NCI-H187 treated with DMSO at 0.1 percent for 48 hours (cell line): ENCODE data around the gene DCTN3.
A peak's percentile ranks its signal among the peaks of the same experiment; 100 is the strongest.
"Not testable (repeated sequence)": the region's sequence is repeated elsewhere in the genome, so short reads cannot be mapped to it uniquely, and the experiment has no call there.

Experiments
- DNase-seq: peaks from one replicate; lab custom pipeline; 2025; lab: John Stamatoyannopoulos, UW

The DCTN3 gene

DNA sequence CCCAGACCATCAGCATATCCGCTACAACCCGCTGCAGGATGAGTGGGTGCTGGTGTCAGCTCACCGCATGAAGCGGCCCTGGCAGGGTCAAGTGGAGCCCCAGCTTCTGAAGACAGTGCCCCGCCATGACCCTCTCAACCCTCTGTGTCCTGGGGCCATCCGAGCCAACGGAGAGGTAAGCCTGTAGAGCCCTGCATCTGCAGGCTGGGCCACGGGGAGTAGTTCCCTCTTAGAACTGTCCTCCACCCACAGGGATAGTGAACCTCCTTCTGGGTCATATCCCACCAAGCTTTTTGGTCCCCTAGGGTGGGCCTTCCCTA is 26.7 kb upstream of the DCTN3 start:
- DNase-seq, result no peak

DNA sequence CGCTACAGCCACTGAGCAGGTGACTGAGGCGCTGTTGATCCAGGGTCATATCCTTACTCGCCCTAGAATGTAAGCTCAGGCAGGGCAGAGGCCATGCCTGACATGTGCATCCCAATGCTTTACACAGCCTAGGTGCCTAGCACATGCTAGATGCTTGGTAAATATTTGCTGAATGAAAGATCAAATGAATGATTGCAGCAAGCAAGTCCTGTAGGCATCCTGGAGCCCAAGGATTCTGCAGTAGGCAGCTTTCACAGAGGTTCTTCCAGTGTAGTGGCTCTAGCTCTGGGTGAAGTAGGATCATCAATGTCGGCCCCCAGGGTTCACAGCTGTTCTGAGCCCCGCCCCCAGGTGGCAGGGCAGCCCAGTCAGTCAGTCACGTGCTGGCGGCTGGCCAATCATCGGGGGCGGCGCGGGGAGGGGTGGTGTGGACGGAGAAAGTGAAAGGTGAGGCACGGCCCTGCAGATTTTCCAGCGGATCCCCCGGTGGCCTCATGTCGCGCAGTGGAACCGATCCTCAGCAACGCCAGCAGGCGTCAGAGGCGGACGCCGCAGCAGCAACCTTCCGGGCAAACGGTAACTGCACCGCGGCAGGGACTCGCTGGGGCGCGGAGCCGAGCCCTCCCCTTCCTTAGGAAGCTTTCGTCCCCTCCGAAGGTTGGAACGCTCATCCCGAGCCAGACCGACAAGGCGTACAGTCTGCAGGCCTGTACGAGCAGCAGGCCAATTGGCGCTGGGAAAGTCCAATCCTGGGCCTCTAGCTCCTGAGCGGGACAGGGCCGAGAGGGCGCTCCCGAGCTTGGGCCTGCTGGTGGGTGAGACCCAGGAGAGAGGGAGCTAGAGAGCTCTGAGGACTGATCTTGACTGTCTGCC is 26.2 kb upstream of the DCTN3 start, which contains the start of gene GALT:
GALT (plus strand) TSS at position 465 of the 873 bp plus-strand sequence; CDS start at position 495, 30 bp downstream.
- DNase-seq, result peak; percentile 44

DNA sequence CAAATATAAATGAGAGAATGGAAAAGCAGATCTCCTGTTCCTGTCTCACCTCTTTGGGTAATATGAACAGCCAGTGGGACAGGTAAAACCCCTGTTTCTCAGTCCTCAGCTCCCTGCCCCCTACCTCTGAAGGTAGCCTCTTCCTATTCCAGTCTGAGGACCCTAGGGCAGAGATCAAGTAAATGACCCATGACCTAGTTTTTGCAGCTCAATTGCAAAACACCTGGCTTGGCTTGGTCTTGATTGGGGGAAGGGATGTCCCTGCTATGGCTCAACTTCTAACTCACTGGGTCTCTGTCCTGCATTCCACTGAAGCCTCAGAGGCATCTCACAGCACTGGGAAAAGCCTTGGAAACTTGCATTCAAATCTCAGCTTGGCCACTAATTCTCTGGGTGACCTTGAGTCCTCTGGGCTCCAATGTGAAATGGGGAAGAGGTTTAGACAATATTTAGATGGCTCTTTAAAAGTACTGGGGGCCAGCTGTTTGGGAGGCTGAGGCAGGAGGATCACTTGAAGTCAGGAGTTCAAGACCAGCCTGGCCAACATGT is 24.5 kb upstream of the DCTN3 start:
- no peak for DNase-seq

DNA sequence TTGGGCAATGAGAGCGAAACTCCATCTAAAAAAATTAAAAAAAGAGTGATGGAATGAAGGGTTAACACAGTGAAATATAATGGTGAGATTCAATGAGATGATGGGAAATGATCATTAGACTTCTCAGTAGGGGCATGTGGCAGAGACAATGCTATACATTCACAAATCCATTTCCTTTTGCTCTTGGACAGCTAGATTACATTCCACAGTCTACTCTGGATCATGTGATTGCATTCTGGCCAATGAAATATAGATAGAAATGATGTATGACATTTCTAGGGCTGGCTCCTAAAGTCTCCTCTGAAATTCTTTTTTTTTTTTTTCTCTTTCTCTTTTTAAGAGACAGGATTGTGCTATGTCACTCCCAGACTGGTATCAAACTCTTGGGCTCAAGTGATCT is 22.4 kb upstream of the DCTN3 start:
- no peak for DNase-seq

DNA sequence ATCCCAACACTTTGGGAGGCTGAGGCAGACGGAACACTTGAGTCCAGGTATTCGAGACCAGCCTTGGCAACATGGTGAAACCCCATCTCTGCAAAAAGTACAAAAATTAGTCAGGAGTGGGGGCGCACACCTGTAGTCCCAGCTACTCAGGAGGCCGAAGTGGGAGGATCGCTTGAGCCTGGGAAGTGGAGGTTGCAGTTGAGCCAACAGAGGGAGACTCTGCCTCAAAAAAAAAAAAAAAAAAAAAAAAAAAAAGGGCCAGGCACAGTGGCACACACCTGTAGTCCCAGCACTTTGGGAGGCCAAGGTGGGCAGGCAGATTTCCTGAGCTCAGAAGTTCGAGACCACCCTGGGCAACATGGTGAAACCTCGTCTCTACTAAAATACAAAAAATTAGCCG is 19.0 kb upstream of the DCTN3 start:
- not testable (repeated sequence) for DNase-seq

DNA sequence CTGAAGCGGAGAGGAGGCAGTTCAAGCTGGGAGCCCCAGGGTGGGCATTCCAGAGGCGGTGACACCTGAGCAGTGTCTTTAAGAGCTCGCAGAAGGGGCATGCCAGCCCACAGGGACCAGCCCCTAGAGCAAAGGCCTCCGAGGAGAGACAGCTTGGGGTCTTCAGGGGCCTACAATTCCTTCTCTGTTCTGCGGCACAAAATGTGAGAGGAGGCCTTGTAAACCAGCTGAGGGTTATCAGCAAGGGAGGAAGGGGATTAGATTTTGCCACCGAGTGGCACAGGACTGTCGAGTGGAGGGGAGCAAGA is 17.8 kb upstream of the DCTN3 start:
- DNase-seq, result no peak

DNA sequence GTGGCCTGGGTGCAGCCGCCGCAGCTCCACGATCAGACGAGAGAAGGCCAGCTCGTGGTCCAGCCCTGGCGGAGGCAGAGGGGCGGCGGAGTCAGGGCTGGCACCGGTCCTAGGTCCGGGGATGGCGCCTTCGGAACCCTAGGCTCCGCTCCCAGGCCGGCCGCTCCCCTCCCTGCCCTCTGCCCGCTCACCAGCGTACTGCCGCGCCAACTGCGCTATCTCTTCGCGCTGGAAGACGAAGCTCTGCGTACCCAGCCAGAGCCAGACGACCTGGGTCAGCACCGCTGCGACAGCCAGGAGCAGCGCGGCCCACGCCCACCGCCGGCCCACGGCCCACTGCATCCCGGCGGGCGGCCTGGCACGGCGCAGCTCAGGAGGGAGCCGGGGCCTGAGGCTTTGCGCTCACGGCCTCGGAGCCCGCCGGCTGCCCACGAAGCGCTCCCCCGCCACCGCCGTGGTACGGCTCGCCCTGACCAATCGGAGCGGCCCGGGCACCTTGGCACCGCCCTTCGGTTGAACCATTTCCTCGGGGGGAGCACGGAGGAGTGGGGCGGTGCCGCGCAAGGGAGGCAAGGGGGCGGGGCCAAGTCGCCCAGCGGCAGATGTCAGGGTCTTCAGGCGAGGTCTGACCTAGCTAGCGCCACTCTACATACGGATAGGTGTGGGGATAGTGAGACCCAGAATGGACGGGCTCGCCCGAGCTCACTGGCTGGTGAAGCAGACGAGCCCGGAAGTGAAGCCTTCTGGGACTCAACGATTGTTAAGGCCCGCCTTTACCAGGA is 17.3 kb upstream of the DCTN3 start, which contains the start of gene SIGMAR1:
SIGMAR1 (minus strand) TSS at position 432 of the 782 bp plus-strand sequence; CDS start at position 342, 90 bp downstream.
- peak; percentile 3 for DNase-seq

DNA sequence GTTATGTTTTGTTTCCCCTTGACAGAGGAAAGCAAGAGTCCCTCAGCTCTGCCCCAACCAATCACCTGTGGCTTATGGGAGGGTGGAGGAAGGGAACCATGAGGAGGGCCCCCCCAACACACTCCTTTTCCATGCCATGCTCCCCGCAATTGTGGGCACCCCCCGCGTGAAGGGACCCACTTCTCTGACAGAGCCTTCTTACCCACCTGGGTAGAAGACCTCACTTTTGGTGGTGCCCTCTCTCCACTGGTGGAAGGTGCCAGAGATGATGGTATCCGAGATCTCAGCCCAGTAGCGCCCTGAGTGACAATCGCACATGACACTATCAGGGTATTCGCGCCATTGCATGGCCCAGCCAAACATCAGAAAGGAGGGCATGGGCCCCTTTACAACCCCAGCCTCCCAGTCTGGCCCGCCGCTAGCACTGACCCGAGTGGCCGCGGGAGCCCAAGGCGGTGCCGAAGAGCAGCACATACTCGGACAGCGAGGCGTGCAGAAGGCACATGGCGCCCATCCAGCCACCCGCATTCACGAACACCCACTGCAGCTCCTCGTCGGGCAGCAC is 16.6 kb upstream of the DCTN3 start:
- DNase-seq, result no peak

DNA sequence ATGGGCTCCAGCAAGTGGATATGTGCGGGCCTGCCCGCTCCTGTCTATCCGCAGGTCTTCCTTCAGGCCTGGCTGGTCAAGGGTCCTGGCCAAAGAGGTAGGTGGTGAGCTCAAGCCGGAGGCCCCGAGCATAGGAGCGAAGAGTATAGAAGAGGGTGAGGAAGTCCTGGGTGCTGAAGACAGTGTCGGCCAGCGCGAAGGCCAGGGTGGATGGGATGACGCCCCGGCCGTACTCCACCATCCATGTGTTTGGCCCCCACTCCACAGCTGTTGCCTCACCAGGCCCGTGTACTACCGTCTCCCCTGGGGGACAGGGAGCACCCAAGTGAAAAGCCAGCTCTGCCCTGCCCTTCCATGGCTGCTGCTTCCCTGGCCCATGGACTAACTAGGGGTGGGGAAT is 15.3 kb upstream of the DCTN3 start:
- DNase-seq, result no peak

DNA sequence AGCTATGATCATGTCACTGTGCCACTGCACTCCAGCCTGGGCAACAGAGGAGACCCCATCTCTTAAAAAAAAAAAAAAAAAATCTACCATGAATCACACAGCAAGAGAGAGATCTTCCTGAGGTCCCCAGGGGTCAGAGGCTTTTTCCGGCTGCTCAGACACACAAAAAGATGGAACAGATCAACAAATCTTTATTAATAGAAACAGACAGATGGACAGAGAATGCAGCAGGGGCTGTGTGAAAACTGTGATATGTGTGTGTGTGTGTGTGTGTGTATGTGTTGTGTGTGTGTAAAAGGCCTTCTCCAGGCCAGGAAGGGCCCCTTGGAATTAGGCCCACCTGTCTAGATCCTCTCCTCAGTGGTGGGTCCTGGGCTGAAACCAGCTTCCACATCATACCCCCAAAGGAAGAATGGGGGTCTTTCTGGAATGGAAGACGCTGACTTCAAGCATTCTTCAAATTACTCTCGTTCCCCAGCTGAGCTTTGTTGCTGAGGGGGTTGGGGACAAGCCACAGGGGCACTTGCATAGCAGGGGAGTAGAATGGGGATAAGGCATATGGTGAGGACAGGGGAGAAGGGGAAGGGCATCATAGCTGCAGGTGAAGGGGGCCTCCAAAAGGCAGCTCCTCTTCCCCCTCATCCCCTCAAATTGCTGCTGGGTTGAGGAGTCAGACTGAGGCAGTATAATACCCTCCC is 14.4 kb upstream of the DCTN3 start:
- DNase-seq, result no peak

DNA sequence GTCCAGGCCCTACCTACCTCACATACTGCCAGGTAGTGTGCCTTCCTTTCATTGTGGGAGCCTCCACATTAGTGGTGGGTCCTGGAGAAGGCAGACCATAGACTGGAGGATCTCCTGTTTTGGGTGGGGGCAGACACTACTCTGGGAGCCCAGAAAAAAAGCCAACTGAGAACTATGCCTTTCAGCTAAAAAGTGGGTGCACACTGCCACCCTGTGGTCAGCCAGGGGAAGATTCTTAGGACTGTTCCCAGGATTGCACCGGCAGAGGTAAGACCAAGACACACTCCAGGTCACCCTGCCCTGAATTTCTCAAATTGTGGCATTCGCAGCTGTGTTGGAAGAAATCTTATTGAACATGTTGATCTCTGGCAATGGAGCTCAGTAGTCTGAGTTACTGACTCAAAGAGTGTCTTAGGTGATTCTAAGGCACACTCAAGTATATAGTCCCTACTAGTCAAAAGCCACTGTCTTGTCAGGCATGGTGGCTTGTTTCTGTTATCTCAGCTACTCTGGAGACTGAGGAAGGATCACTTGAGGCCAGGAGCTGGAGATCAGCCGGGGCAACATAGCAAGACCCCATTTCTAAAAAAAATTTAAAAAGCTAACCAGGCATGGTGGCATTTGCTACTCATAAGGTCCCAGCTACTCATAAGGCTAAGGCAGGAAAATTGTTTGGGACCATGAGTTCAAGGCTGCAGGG is 13.7 kb upstream of the DCTN3 start:
- DNase-seq, result peak; percentile 8

DNA sequence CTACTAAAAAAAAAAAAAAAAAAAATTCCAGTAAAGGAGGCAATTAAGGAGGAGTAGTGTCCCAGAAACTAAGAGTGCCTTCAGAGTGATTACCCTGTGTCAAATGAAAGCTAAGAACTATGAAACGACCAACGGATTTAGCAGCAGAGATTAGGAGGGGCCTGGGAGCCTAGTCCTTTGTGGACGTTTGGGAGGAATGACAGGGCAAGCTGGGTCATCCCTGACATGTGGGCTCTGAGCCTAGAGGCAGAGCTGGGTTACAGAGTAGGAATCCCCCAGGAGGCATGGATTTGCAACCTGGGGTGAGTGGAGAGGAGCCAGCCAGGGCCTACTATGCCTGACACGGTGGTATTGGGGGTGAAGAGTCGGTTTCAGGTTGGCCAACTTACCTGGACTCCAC is 12.9 kb upstream of the DCTN3 start:
- no peak for DNase-seq

DNA sequence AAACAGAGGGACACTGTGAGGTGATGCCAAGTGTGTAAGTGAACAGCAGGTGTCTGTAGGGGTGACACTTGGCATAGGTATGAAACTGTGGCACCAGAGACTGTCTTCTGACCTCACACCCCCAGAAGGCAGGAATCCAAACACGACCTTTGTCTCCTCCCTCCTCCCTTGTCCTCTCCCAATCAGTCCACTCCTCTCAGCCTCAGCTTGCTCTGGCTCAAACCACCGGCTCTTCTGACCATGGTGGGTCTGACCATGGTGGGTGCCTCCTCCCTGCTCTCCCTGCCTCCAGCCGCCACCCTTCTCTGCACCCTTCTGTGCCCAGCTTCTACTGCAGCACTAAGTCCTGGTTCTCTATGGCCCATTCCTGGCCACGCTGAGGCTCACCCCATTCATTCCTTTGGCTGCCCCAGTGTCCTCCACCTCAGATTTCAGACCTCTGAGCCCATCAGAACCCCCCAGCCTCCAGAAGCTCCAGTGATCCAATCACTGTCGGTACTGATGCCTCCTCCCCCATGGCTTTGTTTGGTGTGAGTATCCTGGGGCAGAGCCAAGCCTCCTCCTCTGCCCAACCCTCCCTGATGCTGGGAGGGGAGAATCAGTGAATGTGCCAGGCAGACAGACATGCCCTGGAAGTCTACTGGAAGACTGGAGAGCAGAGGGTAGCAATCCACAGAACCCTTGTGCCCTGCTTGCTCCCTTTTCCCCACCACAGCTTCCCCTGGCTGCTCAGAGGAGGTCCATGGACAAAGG is 10.3 kb upstream of the DCTN3 start:
- no peak for DNase-seq

DNA sequence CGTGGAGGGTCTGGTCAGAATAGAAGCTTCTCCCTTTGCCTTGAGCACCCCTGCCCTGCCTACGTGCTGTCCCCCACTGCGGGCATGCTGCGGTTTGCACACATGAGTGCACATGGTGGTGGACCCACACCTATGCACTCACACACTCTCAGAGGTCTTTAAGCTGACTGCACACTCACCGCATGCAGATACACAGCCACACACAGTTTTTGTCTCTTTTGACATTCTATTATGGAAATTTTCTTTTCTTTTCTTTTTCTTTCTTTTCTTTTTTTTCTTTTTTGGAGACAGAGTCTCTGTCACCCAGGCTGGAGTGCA is 9.2 kb upstream of the DCTN3 start:
- DNase-seq, result no peak

DNA sequence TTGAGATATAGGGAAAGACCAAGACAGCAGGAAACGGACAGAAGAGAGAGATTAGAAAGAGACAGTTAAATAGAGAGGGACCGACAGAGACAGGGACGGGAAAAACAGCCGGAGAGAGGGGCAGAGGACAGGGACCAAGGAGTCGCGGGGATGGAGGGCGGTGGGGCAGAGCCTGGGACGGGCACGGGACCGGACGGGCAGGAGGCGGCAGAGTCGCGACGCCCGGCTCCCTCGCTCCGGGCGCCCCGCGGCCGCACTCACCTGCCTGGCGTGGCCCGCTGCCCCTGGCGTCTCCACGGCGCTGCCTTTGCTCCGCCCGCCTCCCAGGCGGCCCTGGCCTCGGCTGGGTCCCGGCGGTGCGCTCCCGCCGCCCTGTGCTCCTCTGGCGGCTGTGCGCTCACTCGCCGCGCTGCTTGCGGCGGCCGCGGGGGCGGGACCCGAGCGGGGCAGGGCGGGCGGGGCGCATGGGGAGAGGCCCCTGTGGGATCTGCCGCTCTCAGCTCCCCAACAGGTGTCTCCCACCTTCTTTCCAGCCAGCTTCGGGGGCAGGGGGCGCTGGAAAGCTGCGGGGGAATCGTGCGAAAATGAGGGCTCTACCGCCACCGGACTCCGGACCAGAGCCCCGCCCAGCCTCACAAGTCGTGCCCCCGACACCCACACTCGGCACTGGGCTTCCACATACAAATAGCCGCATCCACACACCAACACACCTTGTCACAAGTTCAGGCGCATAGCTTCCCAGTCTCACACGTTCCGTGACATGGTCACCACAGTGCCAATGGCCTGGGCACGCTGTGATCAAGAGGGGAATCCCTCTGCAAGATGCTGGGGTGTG is 8.6 kb upstream of the DCTN3 start, which contains the start of gene ARID3C:
ARID3C (minus strand) TSS at position 411 of the 835 bp plus-strand sequence. CDS start 1,052 bp downstream, outside the sequence.
- no peak for DNase-seq

DNA sequence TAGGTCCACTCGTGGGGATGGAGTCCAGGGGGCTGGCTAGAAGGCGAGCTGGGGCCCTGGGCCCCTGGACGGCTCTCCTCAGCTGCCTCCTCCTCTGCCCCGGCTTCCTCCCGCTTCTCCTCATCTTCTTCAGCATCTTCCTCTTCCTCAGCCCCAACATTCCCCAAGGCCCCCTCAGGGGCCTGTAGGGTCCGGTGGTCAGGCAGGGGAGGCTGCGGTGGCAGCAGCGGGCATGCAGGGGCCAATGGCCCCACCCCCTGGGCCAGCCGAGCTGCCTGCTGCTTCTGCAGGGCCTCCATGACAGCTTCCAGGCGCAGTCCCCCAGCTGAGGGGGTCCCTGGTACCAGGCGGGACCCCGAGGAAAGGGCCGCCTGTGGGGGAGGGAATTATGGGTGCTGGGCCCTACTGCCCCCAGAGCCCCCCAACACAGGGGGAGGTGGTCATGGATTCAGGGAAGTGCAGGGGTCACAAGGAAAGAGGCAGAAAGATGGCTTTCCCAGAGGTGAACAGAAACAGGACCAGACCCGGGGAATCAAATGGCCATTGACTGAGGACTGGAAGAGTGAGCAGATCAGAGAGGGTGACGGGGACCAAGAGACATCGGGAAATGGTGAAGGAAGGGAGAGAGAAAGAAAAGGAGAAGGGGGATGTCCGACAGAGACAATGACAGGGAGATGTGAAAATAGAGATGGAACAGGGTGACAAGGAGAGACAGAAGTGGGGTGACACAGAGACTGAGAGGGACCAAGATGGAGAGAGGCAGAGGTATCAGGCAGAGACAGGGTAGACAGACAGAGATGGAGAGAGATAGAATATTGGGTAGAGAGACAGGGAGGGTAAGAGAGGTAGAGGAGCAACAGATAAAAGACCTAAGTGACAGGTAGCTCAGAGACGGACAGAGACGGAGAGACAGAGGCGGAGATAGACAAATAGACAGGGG is 7.7 kb upstream of the DCTN3 start:
- DNase-seq, result no peak

DNA sequence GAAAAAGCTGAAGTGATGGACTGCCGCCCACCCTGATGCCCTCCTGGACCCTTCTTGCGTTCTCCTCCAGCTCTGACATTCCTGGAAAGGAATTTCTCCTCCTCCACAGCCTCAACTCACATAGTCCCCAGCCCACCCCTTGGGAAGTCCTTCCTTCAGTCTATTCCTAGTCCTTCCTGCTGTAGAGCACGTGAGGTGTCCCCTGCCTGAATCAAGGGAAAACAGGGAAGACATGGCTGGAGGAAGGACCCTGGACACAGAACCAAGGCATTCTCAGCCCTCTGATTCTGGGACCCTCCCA is 4.8 kb upstream of the DCTN3 start:
- no peak for DNase-seq

DNA sequence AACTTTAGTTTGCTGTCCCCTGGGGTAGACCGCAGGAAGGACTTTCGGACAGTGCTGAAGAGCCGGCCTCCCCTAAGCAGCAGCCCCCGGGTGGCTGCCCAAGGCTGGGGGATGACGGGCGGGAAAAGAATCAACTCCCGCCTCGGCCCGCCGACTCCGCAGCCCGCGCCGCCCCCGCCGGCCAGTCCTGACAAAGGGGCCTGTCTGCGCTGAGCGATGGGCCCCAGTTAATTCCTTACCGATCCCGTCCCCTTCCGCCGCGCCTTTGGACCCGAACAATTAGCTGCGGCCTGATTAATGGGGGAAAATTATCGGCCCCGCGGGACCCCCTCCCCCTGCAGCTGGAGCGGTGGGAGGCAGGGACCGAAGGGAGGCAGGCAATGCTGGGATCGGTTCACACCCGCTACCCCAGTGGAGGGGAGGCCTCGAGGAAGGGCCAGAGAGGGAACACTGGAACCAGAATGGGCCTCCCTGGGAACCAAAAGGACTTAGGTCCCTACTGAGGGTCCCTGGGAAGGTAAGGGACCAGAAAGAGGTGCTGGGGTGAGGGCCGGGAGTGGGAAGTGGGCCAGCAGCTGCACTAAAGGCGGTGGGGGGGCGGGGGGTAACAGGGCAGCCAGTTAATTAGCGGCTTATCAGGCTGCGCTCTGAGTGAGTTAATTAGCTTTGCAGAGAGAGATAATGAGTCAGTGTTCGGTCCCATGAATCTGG is 4.3 kb upstream of the DCTN3 start:
- no peak for DNase-seq
